Mucosa of descending colon (tissue), 3 donors: ENCODE measurements around the gene RUBCN. TPM values are rescaled to one million over a fixed set of nuclear protein-coding genes. Genes with fewer than 3 reads are reported as not detected.
"Not testable (repeated sequence)": the region's sequence is repeated elsewhere in the genome, so short reads cannot be mapped to it uniquely, and the experiment has no call there.

Source experiments
- ATAC-seq: fragments of 200-7000 bp; cut with Tn5 transposase; one replicate; pipeline ENCODE4 v1.9.1; 2020; ENCODE audit warnings: mild to moderate bottlenecking, moderate library complexity
- DNase-seq, 3 donors: peaks; one replicate each; pipeline ENCODE4 v3.0.0-alpha.2; 2020
- H3K36me3 ChIP-seq: fragments of 200-600 bp; one replicate; pipeline ENCODE4 v1.8.0; 2021; ENCODE audit warnings: low read depth, mild to moderate bottlenecking
- H3K4me1 ChIP-seq: fragments of 200-600 bp; one replicate; pipeline ENCODE4 v1.8.0; 2021; ENCODE audit warnings: low read depth, mild to moderate bottlenecking
- H3K4me3 ChIP-seq: fragments of 200-600 bp; one replicate; pipeline ENCODE4 v1.8.0; 2021; ENCODE audit warnings: mild to moderate bottlenecking
- H3K9me3 ChIP-seq: fragments of 200-600 bp; one replicate; pipeline ENCODE4 v1.8.0; 2021; ENCODE audit warnings: mild to moderate bottlenecking
- intact Hi-C, 2 donors: fragments of 100-400 bp; cut with DNase I in 1 of 2; cut with micrococcal nuclease in 1 of 2; formaldehyde crosslinking; loops; one replicate each; pipeline versions ENCODE4 v1.11.0 to v1.11.1; 2022; cut with DNase I, micrococcal nuclease
- total RNA-seq, 3 donors: library from RNA; stranded (reverse); fragmentation: NEBNext Ultra II Directional in 2 of 3; extraction: Animal tissue kit (Norgen Biotek cat#: 25700) in 2 of 3; gene quantifications; one replicate each; pipeline versions ENCODE4 v1.2.1 to v1.2.4, GENCODE V29; 2021 to 2023
- donor health status: DM: no; HTN: no; CAD: no; lungs with moderate emphysema.
- donor health status: DM: no; HTN: no; CAD: no.
- donor health status: DM: no; HTN: yes; CAD: no.

Gene RUBCN
- total RNA-seq, 3 donors from 2014 or later = 18.8 to 27.6 (median 23.5) TPM

DNA sequence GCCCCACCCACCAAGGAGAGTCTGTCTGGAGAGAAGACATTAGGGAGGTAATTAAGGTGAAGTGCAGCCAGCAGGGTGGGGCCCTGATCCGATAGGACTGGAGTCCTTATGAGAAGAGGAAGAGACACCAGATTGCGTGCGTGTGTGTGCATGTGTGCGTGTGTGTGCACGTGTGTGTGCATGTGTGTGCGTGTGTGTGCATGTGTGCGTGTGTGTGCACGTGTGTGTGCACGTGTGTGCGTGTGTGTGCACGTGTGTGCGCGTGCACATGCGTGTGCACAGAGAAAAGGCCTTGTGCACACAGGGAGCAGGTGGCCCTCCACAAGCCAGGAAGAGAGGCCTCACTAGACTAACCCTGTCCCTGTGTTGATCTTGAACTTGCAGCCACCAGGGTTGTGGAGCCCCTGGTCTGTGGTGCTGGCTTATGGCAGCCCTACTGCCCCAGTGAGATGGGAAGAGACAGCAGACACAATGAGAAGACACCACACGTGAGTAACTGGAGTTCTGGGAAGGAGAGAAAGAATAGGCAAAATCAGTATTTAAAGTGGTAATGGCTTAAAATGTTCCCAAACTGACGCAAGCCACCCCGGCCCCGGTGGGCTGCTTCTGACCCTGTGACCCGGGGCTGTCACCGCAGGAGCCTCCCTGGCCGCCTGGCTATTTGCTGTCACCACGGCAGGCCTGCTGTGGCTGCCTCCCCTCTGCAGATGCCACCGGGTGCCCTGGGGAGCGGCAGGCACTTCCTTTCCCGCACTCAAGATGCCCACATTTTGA is 73.2 kb downstream of the RUBCN start:
- ATAC-seq, H3K36me3 ChIP-seq, DNase-seq, H3K4me3 ChIP-seq, H3K4me1 ChIP-seq, H3K9me3 ChIP-seq, intact Hi-C loops: not testable (repeated sequence)

DNA sequence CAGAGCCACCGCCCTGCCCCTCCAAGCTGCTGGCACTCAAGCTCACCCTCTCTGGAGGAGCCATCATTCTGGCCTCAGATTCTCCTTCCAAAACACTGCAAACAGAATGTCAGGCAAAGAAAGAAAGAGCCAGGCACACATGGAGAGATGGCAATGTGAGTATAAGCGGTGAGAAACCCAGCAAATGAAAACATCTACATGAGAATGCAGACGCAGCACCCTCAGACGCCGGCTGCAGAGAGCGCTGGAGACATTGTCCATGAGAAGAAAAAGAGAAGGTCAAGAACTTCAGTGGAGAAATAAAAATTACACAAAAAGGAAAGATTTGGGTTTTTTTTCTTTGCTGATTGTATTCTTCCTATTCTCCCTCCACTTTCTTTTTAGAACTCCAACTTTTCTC is 74.4 kb downstream of the RUBCN start:
- ATAC-seq, intact Hi-C loops, H3K9me3 ChIP-seq, H3K36me3 ChIP-seq, DNase-seq, H3K4me1 ChIP-seq, H3K4me3 ChIP-seq: not testable (repeated sequence)

DNA sequence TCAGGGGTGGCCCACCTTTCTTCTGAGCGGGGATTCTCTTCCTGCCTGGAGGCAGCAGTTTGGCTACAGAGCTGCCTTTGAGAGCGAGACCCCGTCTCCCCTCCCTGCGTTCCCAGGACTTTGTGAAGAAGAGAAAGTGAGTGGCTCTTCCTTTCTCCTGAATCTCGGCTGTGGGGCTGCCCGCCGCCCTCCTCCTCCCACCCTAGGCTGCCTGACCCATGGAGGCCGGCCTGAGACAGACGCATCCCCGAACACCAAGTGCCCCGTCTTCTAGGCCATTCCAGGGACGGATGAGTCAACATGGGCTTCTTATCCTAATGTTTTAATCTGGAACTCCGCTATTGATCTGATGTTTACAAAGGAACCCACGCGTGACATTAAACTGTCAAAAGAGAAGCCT is 74.8 kb downstream of the RUBCN start:
- DNase-seq, H3K9me3 ChIP-seq, ATAC-seq, H3K36me3 ChIP-seq, H3K4me3 ChIP-seq, intact Hi-C loops, H3K4me1 ChIP-seq: not testable (repeated sequence)

DNA sequence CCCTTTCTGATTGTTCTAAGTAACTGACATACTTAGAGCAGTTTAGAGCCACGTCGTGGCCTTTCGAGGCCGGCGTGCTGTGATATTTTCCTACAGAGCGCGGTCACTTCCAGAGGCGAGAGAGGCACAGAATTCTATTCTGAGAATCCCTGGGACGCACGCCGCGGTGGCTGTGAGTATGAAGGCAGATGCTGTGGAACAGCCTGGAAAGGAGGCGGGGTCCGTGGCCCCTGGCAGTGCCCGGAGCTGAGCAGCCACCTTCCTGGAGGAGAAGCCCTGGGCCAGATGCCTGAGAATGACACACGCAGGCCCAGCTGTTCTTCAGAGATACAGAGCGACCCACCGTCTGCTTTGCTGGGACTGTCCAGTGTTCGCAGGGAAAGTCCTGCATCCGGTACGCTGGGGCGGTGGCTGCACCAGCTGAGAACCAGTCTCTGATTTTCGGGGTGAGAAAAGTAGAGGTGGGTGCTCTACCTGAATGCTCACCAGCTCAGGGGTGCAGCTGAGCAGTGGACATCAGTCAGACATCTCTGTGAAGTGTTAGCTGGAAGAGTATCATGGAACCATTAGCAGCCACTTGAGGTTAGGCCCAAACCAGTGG is 75.4 kb downstream of the RUBCN start:
- ATAC-seq = not testable (repeated sequence)

DNA sequence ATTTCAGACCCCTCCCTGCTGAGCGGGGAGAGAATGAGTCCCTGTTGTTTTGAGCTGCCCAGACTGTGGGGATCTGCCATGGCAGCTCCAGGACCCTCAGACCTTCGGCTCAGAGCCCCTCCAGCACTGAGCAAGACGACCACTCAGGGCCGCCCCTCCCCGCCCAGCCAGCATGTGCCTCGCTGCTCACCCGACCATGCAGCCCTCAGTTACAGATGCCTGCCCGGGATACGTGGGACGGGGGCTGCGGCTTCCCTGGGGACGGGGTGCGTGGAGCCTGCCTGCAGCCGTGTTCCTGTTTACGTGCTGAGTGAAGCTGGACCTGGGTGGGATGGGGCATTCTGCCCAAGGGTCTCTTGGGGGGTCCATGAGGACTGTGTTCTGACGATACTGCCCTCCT is 77.0 kb downstream of the RUBCN start:
- H3K9me3 ChIP-seq, H3K36me3 ChIP-seq, H3K4me1 ChIP-seq, H3K4me3 ChIP-seq, intact Hi-C loops, ATAC-seq: not testable (repeated sequence)
- peak in 1 of 3 donors; percentile 33 for DNase-seq

More for the DNA sequence above, 75.4 kb downstream of the RUBCN start:
- intact Hi-C loops, DNase-seq, H3K4me1 ChIP-seq, H3K36me3 ChIP-seq, H3K4me3 ChIP-seq, H3K9me3 ChIP-seq: not testable (repeated sequence)

DNA sequence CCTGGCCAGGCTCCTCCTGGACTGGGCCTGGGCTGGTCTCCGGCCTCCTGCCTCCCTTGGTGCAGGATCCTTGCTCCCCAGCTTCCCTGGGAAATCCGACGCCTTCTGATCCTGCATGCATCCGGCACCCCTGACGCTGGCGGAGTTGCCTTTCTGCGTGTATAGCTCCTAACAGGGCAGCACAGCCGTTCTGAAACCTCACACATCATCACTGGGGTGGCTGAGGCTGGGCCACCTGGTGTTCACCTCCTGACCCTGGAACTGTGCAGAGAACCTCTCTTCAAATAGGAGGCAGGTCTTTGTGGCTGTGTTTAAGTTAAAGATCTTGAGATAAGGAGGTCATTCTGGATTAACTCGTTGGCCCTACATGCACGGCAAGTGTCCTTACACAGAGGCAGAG is 77.6 kb downstream of the RUBCN start:
- H3K4me1 ChIP-seq, H3K9me3 ChIP-seq, H3K4me3 ChIP-seq, ATAC-seq, H3K36me3 ChIP-seq, intact Hi-C loops: not testable (repeated sequence)
- DNase-seq = peak in 1 of 3 donors; percentile 28

DNA sequence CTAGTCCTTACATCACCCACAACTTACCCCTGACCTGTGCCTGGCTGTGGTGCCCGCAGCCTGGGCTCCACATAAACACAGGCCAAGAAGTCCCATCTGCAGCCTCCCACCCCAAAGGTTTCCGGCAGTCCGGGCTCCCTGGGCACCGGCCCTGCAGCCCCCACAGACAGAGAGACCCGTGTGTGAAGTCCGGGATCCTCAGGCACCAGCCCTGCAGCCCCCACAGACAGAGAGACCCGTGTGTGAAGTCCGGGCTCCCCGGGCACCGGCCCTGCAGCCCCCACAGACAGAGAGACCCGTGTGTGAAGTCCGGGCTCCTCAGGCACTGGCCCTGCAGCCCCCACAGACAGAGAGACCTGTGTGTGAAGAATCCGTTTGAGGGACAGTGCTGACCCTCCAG is 78.0 kb downstream of the RUBCN start:
- H3K9me3 ChIP-seq, H3K4me1 ChIP-seq, intact Hi-C loops, ATAC-seq, H3K4me3 ChIP-seq, H3K36me3 ChIP-seq: not testable (repeated sequence)
- DNase-seq = peak in 1 of 3 donors; percentile 18

DNA sequence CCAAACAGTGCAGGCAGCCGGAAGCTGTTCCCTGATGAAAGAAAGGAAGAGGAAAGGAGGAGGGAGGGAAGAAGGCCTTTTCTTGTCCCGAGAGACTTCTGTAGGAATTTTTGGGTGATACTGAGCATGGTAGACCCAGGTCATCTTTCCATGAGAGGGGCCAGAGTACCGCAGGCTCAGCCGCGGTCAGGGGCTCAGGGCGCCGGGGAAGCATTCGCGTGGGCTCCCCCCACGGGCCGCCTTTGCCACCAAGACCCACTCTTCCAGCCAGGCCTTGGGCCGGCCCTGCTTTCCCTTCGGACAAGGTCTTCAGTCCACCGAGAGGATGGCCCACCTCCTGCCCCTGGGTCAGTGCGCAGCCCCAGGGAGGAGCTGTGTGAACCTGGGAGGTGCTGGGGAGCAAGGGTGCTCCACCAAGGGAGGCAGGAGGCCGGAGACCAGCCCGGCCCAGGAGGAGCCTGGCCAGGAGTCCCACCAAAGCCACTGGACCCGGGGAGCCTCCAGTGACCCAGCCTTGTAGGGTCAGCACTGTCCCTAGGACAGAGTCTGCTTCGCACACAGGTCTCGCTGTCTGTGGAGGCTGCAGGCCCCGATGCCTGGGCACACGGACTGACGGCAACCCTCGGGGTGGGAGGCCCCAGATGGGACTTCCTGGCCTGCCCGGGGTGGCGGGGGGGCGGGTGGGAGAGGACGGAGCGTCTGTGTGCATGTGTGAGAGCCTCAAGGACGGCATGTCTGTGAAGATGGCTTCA is 79.0 kb downstream of the RUBCN start:
- intact Hi-C loops = not testable (repeated sequence)

DNA sequence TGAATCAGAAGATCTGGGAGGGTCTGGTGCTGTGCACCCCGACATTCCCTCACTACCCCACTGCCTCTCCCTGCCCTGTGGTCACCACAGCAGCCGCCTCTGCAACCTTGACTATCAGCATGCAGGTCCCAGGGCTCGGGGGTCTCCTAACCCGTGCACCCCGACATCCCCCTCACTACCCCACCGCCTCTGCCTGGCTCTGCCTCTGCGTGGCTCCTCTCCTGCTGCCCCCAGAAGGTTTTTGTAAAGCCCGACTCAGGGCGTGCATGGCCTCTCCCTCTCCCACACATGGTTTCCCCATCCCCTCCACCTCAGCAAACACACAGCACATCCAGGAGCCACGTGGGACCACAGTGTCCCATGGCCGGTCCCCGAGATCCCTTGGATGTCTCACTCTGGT is 79.7 kb downstream of the RUBCN start:
- DNase-seq, H3K4me3 ChIP-seq, H3K4me1 ChIP-seq, ATAC-seq, H3K36me3 ChIP-seq, intact Hi-C loops, H3K9me3 ChIP-seq: not testable (repeated sequence)

More for the DNA sequence above, 79.0 kb downstream of the RUBCN start:
- H3K4me1 ChIP-seq, H3K36me3 ChIP-seq, H3K4me3 ChIP-seq, ATAC-seq, H3K9me3 ChIP-seq: not testable (repeated sequence)
- DNase-seq = peak in 1 of 3 donors; percentile 25

DNA sequence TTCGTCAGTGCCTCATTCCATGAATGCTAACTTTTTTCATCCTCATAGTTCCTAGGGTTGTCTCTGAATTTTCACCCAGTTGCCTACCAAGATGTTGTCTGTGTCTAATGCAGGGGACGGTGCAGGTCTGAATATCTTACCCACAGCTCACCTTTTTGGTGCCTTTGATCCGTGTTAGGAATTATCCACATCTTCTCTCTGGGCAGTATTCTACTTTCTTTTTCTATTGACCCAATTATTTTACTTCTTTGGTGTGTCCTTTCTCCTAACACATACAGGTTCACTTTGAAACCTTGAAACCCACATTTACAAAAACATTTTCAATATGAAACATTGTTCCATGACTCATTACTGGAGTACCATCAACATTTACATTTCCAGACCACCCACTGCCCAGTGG is 80.6 kb downstream of the RUBCN start:
- DNase-seq, intact Hi-C loops, H3K36me3 ChIP-seq, H3K4me3 ChIP-seq, H3K4me1 ChIP-seq, ATAC-seq, H3K9me3 ChIP-seq: not testable (repeated sequence)

DNA sequence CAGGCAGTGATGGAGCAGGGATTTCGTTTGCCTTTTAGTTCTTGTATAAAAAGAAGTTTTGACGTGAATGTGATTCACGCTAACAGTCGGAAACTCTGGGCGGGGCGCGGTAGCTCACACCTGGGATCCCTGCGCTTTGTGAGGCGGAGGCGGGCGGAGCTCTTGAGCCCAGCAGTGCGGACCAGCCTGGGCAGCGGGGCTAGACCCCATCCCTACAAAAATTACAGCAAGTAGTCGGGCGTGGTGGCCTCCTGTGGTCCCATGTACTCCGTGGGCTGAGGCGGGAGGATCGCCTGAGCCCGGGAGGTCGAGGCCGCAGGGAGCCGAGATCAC is 81.7 kb downstream of the RUBCN start:
- H3K9me3 ChIP-seq, H3K36me3 ChIP-seq, DNase-seq, intact Hi-C loops, H3K4me1 ChIP-seq, H3K4me3 ChIP-seq: not testable (repeated sequence)
- ATAC-seq = peak; percentile 68

DNA sequence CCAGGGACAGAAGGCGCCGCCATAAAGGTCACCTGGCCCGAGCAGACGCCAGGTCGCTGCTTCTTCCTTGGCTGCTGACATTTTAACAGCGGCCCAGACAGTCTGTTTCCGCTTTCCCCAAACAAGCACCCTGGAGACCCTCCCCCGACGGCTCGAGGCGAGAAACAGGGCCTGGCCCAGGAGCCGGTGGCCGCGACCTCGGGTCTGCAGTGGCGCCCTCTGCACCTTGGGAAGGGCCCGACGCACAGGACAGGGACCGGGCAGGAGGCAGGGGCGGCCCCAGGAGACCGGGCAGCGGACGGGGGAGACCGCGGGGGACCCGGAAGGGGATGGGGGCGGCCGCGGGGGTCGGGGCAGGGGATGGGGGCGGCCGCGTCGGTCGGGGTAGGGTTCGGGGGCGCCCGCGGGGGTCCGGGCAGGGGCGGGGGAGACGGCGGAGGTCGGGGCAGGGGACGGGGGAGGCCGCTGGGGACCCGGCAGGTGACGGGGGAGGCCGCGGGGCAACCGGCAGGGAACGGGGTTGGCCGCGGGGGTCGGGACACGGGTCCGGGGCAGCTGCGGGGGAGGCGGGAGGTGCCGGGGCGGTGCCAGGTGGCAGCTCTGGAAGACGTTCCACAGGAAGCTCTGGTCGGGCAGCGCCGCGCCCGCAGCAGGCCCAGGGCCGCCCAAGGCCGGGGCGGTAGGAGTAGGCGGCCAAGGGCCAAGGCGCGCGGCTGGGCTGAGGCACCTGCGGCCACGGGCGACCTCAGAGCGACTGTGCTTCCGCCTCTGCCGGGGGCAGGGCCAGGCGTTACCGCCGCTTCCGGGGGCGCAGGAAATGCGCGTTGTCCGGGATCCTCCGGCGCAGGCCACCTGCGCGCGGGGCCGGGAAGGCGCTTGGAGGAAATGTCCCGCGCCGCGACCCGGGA is 82.4 kb downstream of the RUBCN start:
- ATAC-seq (peak; percentile 99), DNase-seq (peak; percentile 57 to 79 (median 75))
- H3K9me3 ChIP-seq, H3K4me1 ChIP-seq, intact Hi-C loops, H3K36me3 ChIP-seq: not testable (repeated sequence)
- peak overlapping the region; percentile 20 for H3K4me3 ChIP-seq

DNA sequence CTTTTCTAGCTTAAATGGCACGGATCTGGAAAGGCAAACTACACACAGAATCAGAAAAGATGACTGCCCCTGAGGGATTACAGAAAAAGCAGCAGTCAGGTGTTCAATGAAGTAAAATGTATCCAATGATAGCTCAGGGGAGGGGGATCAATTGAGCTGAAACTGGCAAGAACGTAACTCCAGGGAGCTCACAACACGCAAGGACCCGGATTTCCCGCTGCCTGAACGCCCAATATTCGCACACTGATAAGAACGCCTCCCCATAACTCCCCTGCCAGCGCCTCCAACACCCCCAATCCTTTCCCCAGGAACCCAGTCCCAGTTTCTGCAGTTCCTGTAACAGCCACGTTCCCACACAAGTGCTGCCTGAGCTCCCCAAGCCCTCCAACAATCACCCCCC is 83.8 kb downstream of the RUBCN start:
- H3K4me3 ChIP-seq, intact Hi-C loops, H3K4me1 ChIP-seq, DNase-seq, H3K36me3 ChIP-seq, H3K9me3 ChIP-seq, ATAC-seq: not testable (repeated sequence)
